ENCODE results near the gene ADAMTS9.

Gene ADAMTS9

GRCh38 chr3:64685800-64686445 is 1.9 kb downstream of the ADAMTS9 start:
- Histone ChIP-seq H3K36me3 (ENCODE audit: control insufficient read depth, insufficient read depth, low read length) (no peaks in the 10 kb centered on the region), H3K27me3 (ENCODE audit: control insufficient read depth, insufficient read depth, low read length) (no peaks in the 10 kb centered on the region)
- TF ChIP-seq, protein P1, sequence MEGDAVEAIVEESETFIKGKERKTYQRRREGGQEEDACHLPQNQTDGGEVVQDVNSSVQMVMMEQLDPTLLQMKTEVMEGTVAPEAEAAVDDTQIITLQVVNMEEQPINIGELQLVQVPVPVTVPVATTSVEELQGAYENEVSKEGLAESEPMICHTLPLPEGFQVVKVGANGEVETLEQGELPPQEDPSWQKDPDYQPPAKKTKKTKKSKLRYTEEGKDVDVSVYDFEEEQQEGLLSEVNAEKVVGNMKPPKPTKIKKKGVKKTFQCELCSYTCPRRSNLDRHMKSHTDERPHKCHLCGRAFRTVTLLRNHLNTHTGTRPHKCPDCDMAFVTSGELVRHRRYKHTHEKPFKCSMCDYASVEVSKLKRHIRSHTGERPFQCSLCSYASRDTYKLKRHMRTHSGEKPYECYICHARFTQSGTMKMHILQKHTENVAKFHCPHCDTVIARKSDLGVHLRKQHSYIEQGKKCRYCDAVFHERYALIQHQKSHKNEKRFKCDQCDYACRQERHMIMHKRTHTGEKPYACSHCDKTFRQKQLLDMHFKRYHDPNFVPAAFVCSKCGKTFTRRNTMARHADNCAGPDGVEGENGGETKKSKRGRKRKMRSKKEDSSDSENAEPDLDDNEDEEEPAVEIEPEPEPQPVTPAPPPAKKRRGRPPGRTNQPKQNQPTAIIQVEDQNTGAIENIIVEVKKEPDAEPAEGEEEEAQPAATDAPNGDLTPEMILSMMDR (IDR thresholded peaks at IDR 0.05): peak; percentile 18

GRCh38 chr3:64685331-64685799 is 2.4 kb downstream of the ADAMTS9 start:
- Histone ChIP-seq H3K27me3 (ENCODE audit: control insufficient read depth, insufficient read depth, low read length) (no peaks in the 10 kb centered on the region), H3K36me3 (ENCODE audit: control insufficient read depth, insufficient read depth, low read length) (no peaks in the 10 kb centered on the region), H3K79me2 (no peaks in the 10 kb centered on the region), H3K4me1 (peaks cover 8% of the 10 kb centered on the region), H3K27ac (peak overlapping the region; percentile 74), H3K4me3 (ENCODE audit: low read depth, low read length) (peak overlapping the region; percentile 63), H3K9ac (no peak overlapping the region), H3K9me3 (ENCODE audit: control insufficient read depth, low read length) (no peaks in the 10 kb centered on the region), H3K4me2 (ENCODE audit: low read length) (peak overlapping the region; percentile 84), H2AFZ (peak overlapping the region; percentile 73)
- TF ChIP-seq, protein P1 (IDR thresholded peaks at IDR 0.05): no peak

More at GRCh38 chr3:64685800-64686445, 1.9 kb downstream of the ADAMTS9 start:
- Histone ChIP-seq H3K9ac (no peak overlapping the region), H3K27ac (peak overlapping the region; percentile 74), H3K9me3 (ENCODE audit: control insufficient read depth, low read length) (no peaks in the 10 kb centered on the region), H3K4me3 (ENCODE audit: low read depth, low read length) (peak overlapping the region; percentile 63), H2AFZ (peak overlapping the region; percentile 73), H3K4me1 (peaks cover 8% of the 10 kb centered on the region), H3K79me2 (no peaks in the 10 kb centered on the region), H3K4me2 (ENCODE audit: low read length) (peak overlapping the region; percentile 84)

DNA sequence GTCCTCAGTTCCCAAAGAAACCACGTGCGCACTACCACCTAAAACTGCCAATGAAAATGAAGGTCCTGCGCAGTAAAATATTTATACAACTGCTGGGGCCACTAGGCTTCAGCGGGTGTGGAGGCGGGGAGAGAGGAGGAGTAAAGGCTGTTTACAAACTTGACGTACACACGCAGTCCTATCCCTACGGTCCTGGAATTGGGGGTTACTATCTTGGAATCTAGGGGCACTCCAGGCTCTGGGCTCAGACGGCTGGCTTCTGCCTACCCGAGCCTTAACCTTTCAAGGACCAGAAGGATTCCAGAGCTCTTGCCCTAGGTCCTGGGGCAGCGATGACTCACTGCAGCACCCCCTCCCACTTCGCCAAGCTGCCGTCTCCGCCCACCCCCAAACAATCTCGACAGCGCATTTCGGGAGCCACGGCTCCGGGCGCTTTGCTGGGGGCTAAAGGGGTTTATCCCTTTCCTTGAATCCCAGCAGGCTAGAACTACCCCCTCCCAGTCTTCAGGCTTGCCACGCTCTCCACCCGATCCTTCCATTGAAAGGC is 3.0 kb downstream of the ADAMTS9 start:
- Histone ChIP-seq H3K4me3 (ENCODE audit: low read depth, low read length) (peak overlapping the region; percentile 63), H3K79me2 (no peaks in the 10 kb centered on the region), H3K27me3 (ENCODE audit: control insufficient read depth, insufficient read depth, low read length) (no peaks in the 10 kb centered on the region), H3K9ac (no peak overlapping the region), H3K36me3 (ENCODE audit: control insufficient read depth, insufficient read depth, low read length) (no peaks in the 10 kb centered on the region), H2AFZ (peak overlapping the region; percentile 73), H3K4me2 (ENCODE audit: low read length) (peak overlapping the region; percentile 84), H3K4me1 (peaks cover 8% of the 10 kb centered on the region), H3K27ac (peak overlapping the region; percentile 74), H3K9me3 (ENCODE audit: control insufficient read depth, low read length) (no peaks in the 10 kb centered on the region)
- TF ChIP-seq, protein P1 (IDR thresholded peaks at IDR 0.05): no peak

GRCh38 chr3:64681827-64682226 is 6.0 kb downstream of the ADAMTS9 start:
- TF ChIP-seq, protein P1 (IDR thresholded peaks at IDR 0.05): no peak
- no peaks in the 10 kb centered on the region for H3K27me3 ChIP-seq (ENCODE audit: control insufficient read depth, insufficient read depth, low read length)
- no peaks in the 10 kb centered on the region for H3K79me2 ChIP-seq
- H2AFZ ChIP-seq: no peak overlapping the region
- H3K27ac ChIP-seq: no peak overlapping the region
- H3K4me2 ChIP-seq (ENCODE audit: low read length): no peak overlapping the region
- peaks cover 2% of the 10 kb centered on the region for H3K4me1 ChIP-seq
- no peak overlapping the region for H3K9ac ChIP-seq
- no peak overlapping the region for H3K4me3 ChIP-seq (ENCODE audit: low read depth, low read length)
- no peaks in the 10 kb centered on the region for H3K9me3 ChIP-seq (ENCODE audit: control insufficient read depth, low read length)
- no peaks in the 10 kb centered on the region for H3K36me3 ChIP-seq (ENCODE audit: control insufficient read depth, insufficient read depth, low read length)

All from parathyroid adenoma (tissue), 2 donors.